ENCODE measurements around the gene CCNL1.
A peak's percentile ranks its signal among the peaks of the same experiment; 100 is the strongest.
"Not testable (repeated sequence)": the region's sequence is repeated elsewhere in the genome, so short reads cannot be mapped to it uniquely, and the experiment has no call there.

The CCNL1 gene

DNA sequence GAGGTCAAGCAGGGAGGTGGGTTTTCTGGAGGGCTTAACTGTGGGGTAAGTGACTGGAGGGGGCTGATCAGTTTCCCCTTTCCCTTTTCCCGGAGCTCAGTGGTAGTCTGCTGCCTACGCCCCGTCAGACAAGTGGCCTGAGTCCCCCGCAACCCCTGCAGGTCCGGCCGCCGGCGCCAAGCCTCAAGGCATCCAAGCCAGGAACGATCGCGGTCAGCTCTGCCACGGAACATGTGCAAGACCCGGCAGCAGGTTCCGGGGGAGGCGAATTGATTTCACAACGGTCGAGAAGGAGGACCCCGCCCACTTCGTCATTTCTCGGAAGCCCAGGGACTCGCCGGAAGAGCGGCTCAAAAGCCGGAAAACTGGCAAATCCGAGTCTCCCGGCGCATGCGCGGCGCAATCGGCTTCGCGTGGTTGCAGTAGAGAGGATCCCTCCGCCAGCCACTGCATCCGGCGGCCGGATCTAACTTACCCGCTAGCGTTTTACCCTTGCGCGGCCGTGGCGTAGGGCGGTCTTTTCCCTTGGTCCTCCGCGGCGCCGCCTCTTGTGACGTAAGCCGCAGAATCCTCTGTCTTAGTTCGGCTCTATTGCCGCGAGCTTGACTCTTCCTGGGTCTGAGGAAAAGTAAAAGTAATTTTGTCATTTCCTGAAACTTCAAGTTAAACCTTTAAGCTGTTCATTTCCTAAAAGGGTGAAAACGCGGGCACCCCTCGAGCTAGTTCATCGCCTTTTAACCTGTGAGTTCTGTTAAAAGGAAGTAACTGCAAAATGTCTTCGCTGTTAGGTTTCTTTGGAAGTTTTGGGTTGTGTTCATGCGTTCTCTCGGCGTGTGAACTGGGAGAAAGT, 14.9 kb upstream of the CCNL1 start:
- Histone ChIP-seq H3K9me3 (replicated peaks in 1 of 11) (peaks cover 18 to 31% (median 29%) of the 10 kb centered on the region in 11 experiments), H3K27me3 (no peaks in the 10 kb centered on the region), H3K36me3 (peaks cover 15 to 32% (median 25%) of the 10 kb centered on the region in 11 experiments; a peak in 19 of 22 replicates), H3K4me1 (peaks cover 55 to 61% (median 58%) of the 10 kb centered on the region in 10 experiments), H4K20me1 (no peaks in the 10 kb centered on the region), H3K4me3 (peak overlapping the region; percentile 62 to 82 (median 73)), H3K9ac (peak overlapping the region; percentile 88 to 97 (median 93)), H3K27ac (peak overlapping the region; percentile 94 to 99 (median 98)), H3K4me2 (peak overlapping the region; percentile 89 to 96 (median 94))
- TF ChIP-seq Cebpa-rat (IDR thresholded peaks at IDR 0.05): peak; percentile 86 to 99 (median 97); a peak in 21 of 22 replicates

DNA sequence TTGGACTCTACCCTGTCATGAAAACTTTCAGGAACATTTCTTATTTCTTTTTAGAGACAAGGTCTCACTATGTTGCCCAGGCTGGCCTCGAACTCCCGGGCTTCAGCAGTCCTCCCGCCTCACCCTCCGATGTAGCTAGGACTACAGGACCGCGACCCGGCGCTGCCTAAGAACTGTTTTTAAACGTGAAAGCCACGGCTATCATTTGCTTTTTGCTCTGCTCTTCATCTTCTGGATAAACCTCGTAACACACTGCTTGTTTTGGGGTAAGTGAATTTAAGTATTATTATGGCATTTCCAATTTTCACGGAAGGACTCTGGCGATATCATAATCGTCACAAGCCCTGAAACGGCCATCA, 14.3 kb upstream of the CCNL1 start:
- TF ChIP-seq Cebpa-rat (IDR thresholded peaks at IDR 0.05): no peak
- Histone ChIP-seq H3K4me3 (peak overlapping the region; percentile 49 to 79 (median 56)), H3K4me2 (peak overlapping the region; percentile 74 to 94 (median 87)), H3K9ac (peak overlapping the region; percentile 88 to 97 (median 93)), H3K27ac (peak overlapping the region; percentile 94 to 99 (median 98)), H3K4me1 (peaks cover 59 to 67% (median 63%) of the 10 kb centered on the region in 10 experiments), H4K20me1 (no peaks in the 10 kb centered on the region), H3K36me3 (peaks cover 12 to 27% (median 23%) of the 10 kb centered on the region in 11 experiments; a peak in 19 of 22 replicates), H3K27me3 (no peaks in the 10 kb centered on the region), H3K9me3 (replicated peaks in 1 of 11) (peaks cover 12 to 25% (median 23%) of the 10 kb centered on the region in 11 experiments)

DNA sequence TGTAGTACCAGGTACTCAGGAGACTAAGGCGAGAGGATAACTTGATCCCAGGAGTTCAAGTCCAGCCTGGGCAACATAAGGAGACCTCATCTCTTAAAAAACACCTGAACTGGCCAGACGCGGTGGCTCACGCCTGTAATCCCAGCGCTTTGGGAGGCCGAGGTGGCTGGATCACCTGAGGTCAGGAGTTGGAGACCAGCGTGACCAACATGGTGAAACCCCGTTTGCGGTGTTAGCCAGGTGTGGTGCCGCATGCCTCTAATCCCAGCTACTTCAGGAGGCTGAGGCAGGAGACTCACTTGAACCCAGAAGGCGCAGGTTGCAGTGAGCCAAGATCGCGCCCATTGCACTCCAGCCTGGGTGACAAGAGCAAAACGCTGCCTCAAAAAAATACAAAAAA, 13.4 kb upstream of the CCNL1 start:
- H3K4me3 ChIP-seq, H4K20me1 ChIP-seq, H3K27me3 ChIP-seq: not testable (repeated sequence)
- Histone ChIP-seq H3K36me3 (peaks cover 3 to 17% (median 14%) of the 10 kb centered on the region in 11 experiments; a peak in 17 of 22 replicates), H3K9ac (peak overlapping the region; percentile 88 to 97 (median 93); a peak in 19 of 22 replicates), H3K27ac (peak overlapping the region; percentile 94 to 99 (median 98)), H3K4me1 (peaks cover 59 to 77% (median 69%) of the 10 kb centered on the region in 10 experiments), H3K4me2 (peak overlapping the region; percentile 74 to 94 (median 87)), H3K9me3 (replicated peaks in 1 of 11) (peaks cover 3 to 16% (median 14%) of the 10 kb centered on the region in 11 experiments)

DNA sequence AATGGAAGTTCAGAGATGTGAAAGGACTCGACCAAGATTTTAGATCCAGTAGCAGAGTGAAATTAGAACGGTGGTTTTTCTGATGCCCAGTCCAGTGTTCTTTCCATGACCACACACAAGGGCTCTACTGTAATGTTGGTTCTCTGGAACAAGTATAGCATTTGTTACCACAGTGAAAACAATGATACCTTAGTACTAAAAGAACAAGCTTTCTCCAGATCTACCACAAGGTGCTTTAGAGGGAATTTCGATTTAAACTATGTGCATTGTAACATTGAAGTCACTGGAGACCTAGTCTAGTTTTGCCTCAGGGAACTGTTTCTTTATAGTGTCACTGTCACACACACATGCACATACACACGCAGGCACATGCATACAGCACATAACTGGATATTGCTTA, 12.8 kb upstream of the CCNL1 start:
- Histone ChIP-seq H3K4me1 (peaks cover 59 to 83% (median 75%) of the 10 kb centered on the region in 10 experiments), H3K27me3 (no peaks in the 10 kb centered on the region)
- no peak for TF ChIP-seq Cebpa-rat (IDR thresholded peaks at IDR 0.05)

DNA sequence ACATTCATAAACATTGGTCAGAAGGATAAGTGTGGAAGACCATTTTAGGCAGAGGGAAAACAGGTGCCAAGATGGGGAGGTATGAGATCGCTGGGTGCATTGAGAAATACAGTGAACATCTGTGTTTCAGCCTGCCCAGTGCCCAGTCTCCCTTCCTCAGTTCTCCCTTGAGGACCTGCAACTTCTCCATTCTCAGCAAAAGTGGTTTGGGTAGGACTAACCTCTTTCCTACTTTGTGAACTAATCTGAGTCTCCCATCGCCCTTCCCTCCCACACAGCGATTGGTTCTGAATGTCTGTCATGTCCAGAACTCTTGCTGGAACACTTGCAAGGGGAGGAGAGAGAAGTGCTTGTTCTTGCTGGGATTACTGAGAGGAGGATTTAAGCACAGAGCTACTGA, 10.9 kb upstream of the CCNL1 start:
- Histone ChIP-seq H3K4me3 (peak overlapping the region in 5 of 10 experiments; percentile 15 to 30 (median 19); a peak in 2 of 20 replicates), H4K20me1 (no peaks in the 10 kb centered on the region), H3K4me2 (peak overlapping the region; percentile 72 to 94 (median 87)), H3K27me3 (no peaks in the 10 kb centered on the region), H3K9me3 (replicated peaks in 1 of 11) (no peaks in the 10 kb centered on the region), H3K36me3 (no peaks in the 10 kb centered on the region), H3K4me1 (peaks cover 61 to 88% (median 82%) of the 10 kb centered on the region in 10 experiments), H3K9ac (peak overlapping the region; percentile 67 to 88 (median 79); a peak in 21 of 22 replicates), H3K27ac (peak overlapping the region; percentile 94 to 99 (median 98); a peak in 21 of 22 replicates)
- TF ChIP-seq Cebpa-rat (IDR thresholded peaks at IDR 0.05): peak in 9 of 11 experiments; percentile 19 to 92 (median 81); a peak in 13 of 22 replicates

More for the DNA sequence above, 12.8 kb upstream of the CCNL1 start:
- Histone ChIP-seq H3K4me2 (peak overlapping the region; percentile 74 to 94 (median 87); a peak in 20 of 22 replicates), H3K9me3 (replicated peaks in 1 of 11) (peaks cover 0 to 10% (median 8%) of the 10 kb centered on the region in 11 experiments; a peak in 18 of 22 replicates), H3K36me3 (peaks cover 0 to 11% (median 8%) of the 10 kb centered on the region in 11 experiments; a peak in 9 of 22 replicates), H3K4me3 (no peak overlapping the region), H3K9ac (peak overlapping the region in 6 of 11 experiments; percentile 88 to 94 (median 93); a peak in 9 of 22 replicates), H4K20me1 (no peaks in the 10 kb centered on the region), H3K27ac (peak overlapping the region; percentile 94 to 99 (median 98); a peak in 21 of 22 replicates)

DNA sequence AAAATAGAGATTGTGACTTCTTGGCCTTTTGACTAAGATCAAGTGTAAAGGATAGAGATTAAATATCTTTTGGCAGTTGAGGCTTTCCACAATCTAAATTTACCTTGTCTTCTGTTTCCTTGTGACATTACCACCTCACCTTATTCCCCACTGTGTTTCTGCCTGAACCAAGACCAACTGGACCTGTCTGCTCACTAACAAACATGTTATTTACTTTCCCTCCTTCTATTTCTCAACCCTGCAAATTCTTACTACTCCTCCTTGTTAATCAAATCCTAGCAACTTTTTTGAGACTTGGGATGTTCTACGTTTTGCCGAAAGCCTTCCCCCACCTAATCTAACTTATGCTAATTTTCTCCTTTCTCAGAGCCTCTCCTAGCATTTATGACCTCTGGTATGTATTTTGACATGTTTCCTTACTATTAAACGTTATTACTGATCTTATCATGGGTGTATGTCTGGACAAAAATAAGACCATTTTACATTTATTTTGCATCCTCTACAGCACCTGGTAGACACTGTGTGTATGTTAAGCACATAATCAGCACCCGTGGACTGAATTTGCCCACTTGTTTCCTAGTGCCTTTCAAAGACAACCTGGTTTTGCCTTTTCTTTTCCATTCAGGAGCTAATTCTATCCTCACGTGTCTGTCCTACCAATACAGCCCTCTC, 7.6 kb upstream of the CCNL1 start:
- no peaks in the 10 kb centered on the region for H3K9me3 ChIP-seq (replicated peaks in 1 of 11)
- H3K4me3 ChIP-seq: no peak overlapping the region
- peak overlapping the region; percentile 15 to 94 (median 46); a peak in 18 of 22 replicates for H3K4me2 ChIP-seq
- no peaks in the 10 kb centered on the region for H4K20me1 ChIP-seq
- H3K27me3 ChIP-seq: no peaks in the 10 kb centered on the region
- no peak for TF ChIP-seq Cebpa-rat (IDR thresholded peaks at IDR 0.05)
- peaks cover 56 to 98% (median 84%) of the 10 kb centered on the region in 10 experiments for H3K4me1 ChIP-seq
- H3K27ac ChIP-seq: peak overlapping the region; percentile 1 to 99 (median 65); a peak in 19 of 22 replicates
- 0 out of 22 replicates have a peak overlapping the region, but pooled peaks of 1 of the 11 experiments have one; percentile 9 for H3K9ac ChIP-seq
- H3K36me3 ChIP-seq: no peaks in the 10 kb centered on the region

DNA sequence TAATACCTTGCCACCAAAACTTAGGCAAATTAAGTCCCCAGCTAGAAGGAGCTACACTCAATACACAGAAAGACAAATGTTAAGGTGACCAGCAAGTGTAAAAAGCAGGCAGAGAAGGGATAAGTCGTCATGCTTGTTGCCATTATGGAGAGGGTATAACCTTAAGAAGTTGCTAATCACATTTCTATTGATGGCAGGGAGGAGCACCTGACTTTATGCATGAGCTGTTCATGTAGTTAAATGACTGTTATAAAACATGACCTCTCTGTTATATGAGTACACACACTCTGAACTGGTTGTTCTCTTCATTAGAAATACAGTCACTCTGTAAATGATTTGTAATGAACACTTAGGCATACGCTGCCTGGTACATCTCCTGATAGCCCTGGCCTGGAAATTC, 6.6 kb upstream of the CCNL1 start:
- TF ChIP-seq Cebpa-rat (IDR thresholded peaks at IDR 0.05): no peak
- Histone ChIP-seq H3K4me1 (peaks cover 49 to 98% (median 84%) of the 10 kb centered on the region in 10 experiments), H3K4me3 (no peak overlapping the region), H3K27ac (peak overlapping the region; percentile 0 to 99 (median 65); a peak in 18 of 22 replicates), H3K27me3 (no peaks in the 10 kb centered on the region), H3K4me2 (peak overlapping the region; percentile 17 to 94 (median 46)), H3K9me3 (replicated peaks in 1 of 11) (no peaks in the 10 kb centered on the region), H3K9ac (peak overlapping the region in 2 of 11 experiments; percentile 9 to 18; a peak in 2 of 22 replicates), H4K20me1 (no peaks in the 10 kb centered on the region), H3K36me3 (no peaks in the 10 kb centered on the region)

DNA sequence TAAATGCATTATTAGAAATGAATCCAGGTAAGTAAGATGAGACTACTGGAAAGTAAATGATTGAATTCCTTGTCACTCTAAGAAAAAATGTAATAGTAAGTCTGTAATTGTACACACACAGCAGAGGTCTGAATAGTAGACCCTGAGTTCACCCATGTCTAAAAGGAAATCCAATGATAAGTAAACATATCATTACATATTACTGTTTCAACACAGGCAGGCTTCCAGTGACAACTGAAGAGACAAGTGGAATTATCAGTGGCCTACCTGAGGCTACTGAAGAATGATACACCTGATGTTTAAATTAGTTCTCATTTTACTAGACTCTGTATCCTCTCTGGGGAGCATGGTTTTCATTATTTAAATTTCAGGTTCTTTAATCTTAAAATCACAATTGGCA, 6.2 kb upstream of the CCNL1 start:
- Histone ChIP-seq H3K9ac (no peak overlapping the region), H3K27ac (peak overlapping the region in 8 of 11 experiments; percentile 28 to 99 (median 98); a peak in 12 of 22 replicates), H3K9me3 (replicated peaks in 1 of 11) (no peaks in the 10 kb centered on the region)

More for the DNA sequence above, 6.2 kb upstream of the CCNL1 start:
- no peaks in the 10 kb centered on the region for H4K20me1 ChIP-seq
- peak overlapping the region in 10 of 11 experiments; percentile 17 to 94 (median 42); a peak in 12 of 22 replicates for H3K4me2 ChIP-seq
- peaks cover 49 to 98% (median 84%) of the 10 kb centered on the region in 10 experiments for H3K4me1 ChIP-seq
- H3K27me3 ChIP-seq: no peaks in the 10 kb centered on the region
- TF ChIP-seq Cebpa-rat (IDR thresholded peaks at IDR 0.05): no peak
- no peaks in the 10 kb centered on the region for H3K36me3 ChIP-seq
- no peak overlapping the region for H3K4me3 ChIP-seq
